ENCODE results near the gene GOLGA1. TPM values are rescaled to one million over a fixed set of nuclear protein-coding genes. Genes with fewer than 3 reads are reported as not detected.

The GOLGA1 gene
- total RNA-seq, 6 donors from 2014 or later = 15.5 to 53.4 (median 19.8) TPM

DNA sequence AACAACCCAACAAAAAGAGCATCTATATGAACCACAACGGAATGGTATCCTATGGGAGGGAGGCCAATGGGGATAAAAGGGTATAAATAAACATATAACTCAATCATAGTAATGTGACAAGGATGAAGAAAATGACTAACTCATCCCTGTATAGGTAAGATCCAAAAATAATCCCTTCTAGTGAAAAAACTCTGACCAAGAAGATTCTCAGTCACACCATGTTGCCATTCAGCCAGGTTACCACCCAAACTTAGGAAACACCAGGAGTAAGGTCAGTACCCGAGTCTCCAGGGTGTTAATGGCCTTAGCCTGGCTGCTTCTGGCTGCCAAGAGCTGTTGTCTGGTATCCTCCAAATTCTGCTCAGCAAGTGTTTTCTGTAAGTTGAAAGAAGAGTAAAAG, 32.8 kb downstream of the GOLGA1 start:
- no peak overlapping the region for H3K4me3 ChIP-seq
- H3K9me3 ChIP-seq = no peaks in the 10 kb centered on the region
- no peak for ATAC-seq (ENCODE audit: low FRiP score in 2 of 2)
- DNase-seq = no peak
- no peaks in the 10 kb centered on the region for H3K4me1 ChIP-seq
- TF ChIP-seq POLR2AphosphoS5 (IDR thresholded peaks at IDR 0.05) (no peak), CTCF (IDR thresholded peaks at IDR 0.05) (no peak), POLR2A (IDR thresholded peaks at IDR 0.05) (no peak), EP300 (IDR thresholded peaks at IDR 0.05) (no peak)
- 88 to 89% methylated on average over 2 of the region's 2 CpGs for WGBS, 2 donors
- H3K36me3 ChIP-seq = peaks cover 10 to 75% (median 47%) of the 10 kb centered on the region in 4 donors
- H3K27me3 ChIP-seq = no peaks in the 10 kb centered on the region
- H3K27ac ChIP-seq = no peak overlapping the region

DNA sequence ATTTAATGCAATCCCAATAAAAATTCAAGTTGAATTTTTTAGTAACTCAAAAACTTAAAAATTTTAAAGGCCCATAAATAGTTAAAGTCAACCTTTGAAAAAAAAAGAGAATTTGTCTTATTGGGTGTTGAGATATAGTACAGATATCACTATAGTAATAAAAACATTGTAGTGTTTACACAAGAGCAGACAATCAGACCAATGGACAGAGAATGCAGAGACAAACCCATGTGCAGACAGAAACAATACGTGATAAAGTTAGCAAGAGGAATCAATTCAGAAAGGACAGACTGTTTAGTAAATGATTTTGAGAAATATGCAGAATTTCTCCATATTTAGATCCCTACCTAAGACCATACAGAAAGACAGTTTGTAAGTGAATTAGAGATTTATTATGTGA, 33.9 kb downstream of the GOLGA1 start:
- no peak overlapping the region for H3K27ac ChIP-seq
- H3K4me3 ChIP-seq = no peak overlapping the region
- TF ChIP-seq POLR2AphosphoS5 (IDR thresholded peaks at IDR 0.05) = no peak
- no peak for TF ChIP-seq CTCF (IDR thresholded peaks at IDR 0.05)
- TF ChIP-seq EP300 (IDR thresholded peaks at IDR 0.05) = no peak
- no peak for TF ChIP-seq POLR2A (IDR thresholded peaks at IDR 0.05)
- H3K4me1 ChIP-seq = no peaks in the 10 kb centered on the region
- H3K9me3 ChIP-seq = no peaks in the 10 kb centered on the region
- ATAC-seq (ENCODE audit: low FRiP score in 2 of 2) = no peak
- DNase-seq = no peak
- H3K36me3 ChIP-seq = peaks cover 10 to 70% (median 42%) of the 10 kb centered on the region in 4 donors
- H3K27me3 ChIP-seq = no peaks in the 10 kb centered on the region
- WGBS, 2 donors = 57 to 61% methylated on average over 1 of the region's 1 CpG

DNA sequence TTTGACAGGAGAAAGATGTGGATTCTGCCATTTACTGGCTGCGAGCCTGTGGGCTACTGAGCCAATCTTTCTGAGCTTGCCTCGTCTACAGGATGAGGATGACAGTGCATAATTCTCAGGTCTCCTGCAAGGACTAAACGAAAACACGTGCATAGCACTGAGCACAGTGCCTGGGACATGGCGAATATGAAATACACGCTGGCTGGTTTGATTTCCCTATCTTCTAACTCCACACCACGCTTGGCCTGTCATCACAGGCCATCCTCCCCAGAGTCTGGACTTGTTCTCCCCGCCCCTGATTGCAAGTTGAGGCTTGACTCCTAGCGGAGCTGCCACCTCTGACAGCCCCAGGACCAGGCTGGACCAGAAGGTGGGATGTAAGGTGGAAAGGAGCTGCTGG, 41.0 kb downstream of the GOLGA1 start:
- ATAC-seq (ENCODE audit: low FRiP score in 2 of 2) (no peak), DNase-seq (no peak)
- Histone ChIP-seq H3K36me3 (peaks cover 15 to 72% (median 45%) of the 10 kb centered on the region in 4 donors), H3K4me3 (no peak overlapping the region), H3K27ac (no peak overlapping the region), H3K27me3 (no peaks in the 10 kb centered on the region), H3K9me3 (no peaks in the 10 kb centered on the region), H3K4me1 (no peaks in the 10 kb centered on the region)
- TF ChIP-seq POLR2A (IDR thresholded peaks at IDR 0.05) (no peak), EP300 (IDR thresholded peaks at IDR 0.05) (no peak), CTCF (IDR thresholded peaks at IDR 0.05) (no peak), POLR2AphosphoS5 (IDR thresholded peaks at IDR 0.05) (no peak)
- 90 to 95% methylated on average over 7 to 9 of the region's 9 CpGs for WGBS, 2 donors

GRCh38 chr9:124897570-124898460, 43.1 kb downstream of the GOLGA1 start:
- Histone ChIP-seq H3K27me3 (no peaks in the 10 kb centered on the region), H3K4me1 (no peaks in the 10 kb centered on the region), H3K36me3 (peaks cover 15 to 74% (median 51%) of the 10 kb centered on the region in 4 donors), H3K4me3 (no peak overlapping the region), H3K27ac (no peak overlapping the region), H3K9me3 (no peaks in the 10 kb centered on the region)
- 90 to 93% methylated on average over 6 of the region's 6 CpGs for WGBS, 2 donors
- DNase-seq = no peak
- ATAC-seq (ENCODE audit: low FRiP score in 2 of 2) = no peak
- TF ChIP-seq POLR2AphosphoS5 (IDR thresholded peaks at IDR 0.05) (no peak), EP300 (IDR thresholded peaks at IDR 0.05) (no peak), POLR2A (IDR thresholded peaks at IDR 0.05) (no peak), CTCF (IDR thresholded peaks at IDR 0.05) (no peak)

Measured in upper lobe of left lung (tissue), 6 donors.